ENCODE measurements around the gene WFIKKN1. TPM values are rescaled to one million over a fixed set of nuclear protein-coding genes. Genes with fewer than 3 reads are reported as not detected.

The WFIKKN1 gene
- total RNA-seq, 2 experiments from 2014 or later, result 0.47 to 0.60 TPM

DNA sequence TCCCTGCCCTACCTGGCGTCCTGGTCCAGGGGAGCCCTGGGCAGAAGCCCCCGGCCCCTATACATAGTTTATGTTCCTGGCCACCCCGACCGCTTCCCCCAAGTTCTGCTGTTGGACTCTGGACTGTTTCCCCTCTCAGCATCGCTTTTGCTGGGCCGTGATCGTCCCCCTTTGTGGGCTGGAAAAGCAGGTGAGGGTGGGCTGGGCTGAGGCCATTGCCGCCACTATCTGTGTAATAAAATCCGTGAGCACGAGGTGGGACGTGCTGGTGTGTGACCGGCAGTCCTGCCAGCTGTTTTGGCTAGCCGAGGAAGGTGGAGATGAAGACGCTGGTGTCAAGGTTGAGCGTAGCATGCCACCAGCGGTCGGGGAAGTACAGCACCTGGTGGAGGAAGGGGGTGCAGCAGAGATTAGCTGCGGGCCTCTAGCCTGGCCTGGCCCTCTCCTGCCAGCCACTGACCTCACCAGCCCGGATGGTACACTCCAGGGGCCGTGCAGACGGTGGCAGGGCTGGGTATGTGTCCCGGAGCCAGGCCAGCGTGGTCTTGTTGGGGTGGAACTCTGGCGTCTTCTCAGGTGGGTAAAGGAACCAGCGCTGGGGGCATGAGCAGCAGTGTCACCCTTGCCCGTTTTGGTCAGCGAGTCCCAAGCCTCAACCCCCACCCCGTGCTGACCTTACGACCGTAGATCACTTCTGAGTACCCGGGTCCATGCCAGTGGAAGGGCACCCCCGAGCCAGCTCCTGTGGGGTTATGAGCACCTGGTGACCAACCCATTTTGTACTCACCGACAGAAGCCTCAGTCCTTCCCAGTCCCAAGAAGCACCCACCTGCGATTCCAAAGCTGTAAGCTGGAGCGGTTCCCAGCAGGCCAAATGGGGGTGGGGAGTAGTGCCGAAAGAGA, 52.0 kb downstream of the WFIKKN1 start:
- Mint-ChIP-seq H3K9me3 (no peaks in the 10 kb centered on the region), H3K4me1 (peaks cover 17% of the 10 kb centered on the region), H3K4me3 (peak overlapping the region; percentile 76), H3K27ac (peak overlapping the region; percentile 77), H3K27me3 (no peaks in the 10 kb centered on the region), H3K36me3 (peaks cover 5% of the 10 kb centered on the region)
- POLR2A ChIA-PET, result interaction anchor here (2.7 to 4.4 kb wide), 2 partner anchors 7 to 13 kb away, joined by 10 to 37 read pairs; partner anchors contain the start of gene WDR24
- ATAC-seq (ENCODE audit: low read depth), result no peak
- no peak for DNase-seq

DNA sequence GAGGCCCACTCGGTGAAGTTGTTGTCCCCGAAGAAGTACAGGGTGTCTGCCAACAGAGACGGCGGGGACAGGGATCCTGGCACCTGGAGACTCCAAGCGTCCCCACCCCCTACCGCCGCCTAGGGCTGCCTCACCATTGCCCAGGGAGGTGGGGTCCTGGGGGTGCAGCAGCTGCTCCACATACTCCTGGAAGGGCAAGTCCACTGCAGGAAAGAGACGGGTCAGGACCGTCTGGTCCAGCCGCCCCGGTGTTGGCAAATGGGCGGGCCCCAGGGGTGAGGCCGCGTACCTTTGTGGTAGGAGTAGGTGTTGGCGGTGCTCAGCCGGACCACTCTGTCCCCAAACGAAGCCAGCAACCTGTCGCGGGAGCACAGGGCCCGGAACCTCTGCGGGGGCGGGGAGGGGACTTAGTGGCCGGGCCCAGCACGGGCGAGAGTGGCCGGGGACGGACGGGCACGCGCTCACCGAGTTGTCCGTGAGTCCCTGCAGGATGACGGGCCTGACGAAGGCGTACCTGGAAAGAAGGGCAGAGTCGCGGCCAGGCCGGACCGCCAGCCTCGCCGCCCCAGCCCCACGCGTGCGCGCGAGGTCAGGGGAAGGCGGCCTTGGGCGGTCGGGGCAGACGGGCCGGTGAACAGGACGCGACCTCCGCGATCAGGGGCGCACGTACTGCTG, 52.7 kb downstream of the WFIKKN1 start:
- DNase-seq (no peak), ATAC-seq (ENCODE audit: low read depth) (no peak)
- Mint-ChIP-seq H3K4me1 (peaks cover 17% of the 10 kb centered on the region), H3K27me3 (no peaks in the 10 kb centered on the region), H3K9me3 (no peaks in the 10 kb centered on the region), H3K36me3 (peaks cover 5% of the 10 kb centered on the region), H3K27ac (peak overlapping the region; percentile 77), H3K4me3 (peak overlapping the region; percentile 76)
- POLR2A ChIA-PET, result interaction anchor here (1.0 to 1.6 kb wide), 3 partner anchors 12 to 95 kb away, joined by 4 to 11 read pairs (median 9); partner anchors contain the start of gene WDR90

Other genes starting within 250 kb of the WFIKKN1 start
- 10 to 100 TPM; 58.9 to 59.0 TPM for gene PGAP6, start 249.0 kb upstream of the WFIKKN1 start, total RNA-seq
- 1 to 10 TPM; 8.2 to 8.8 TPM for gene NME4, start 233.8 kb upstream of the WFIKKN1 start, total RNA-seq
- gene DECR2, start 229.1 kb upstream of the WFIKKN1 start, total RNA-seq, result 1 to 10 TPM; 5.6 to 7.9 TPM
- gene RAB11FIP3, start 205.3 kb upstream of the WFIKKN1 start, total RNA-seq, result 10 to 100 TPM; 28.8 to 29.3 TPM
- gene CAPN15, start 103.3 kb upstream of the WFIKKN1 start, total RNA-seq, result 10 to 100 TPM; 83.5 to 87.4 TPM
- not detected for gene PRR35, start 70.6 kb upstream of the WFIKKN1 start, total RNA-seq
- gene NHLRC4, start 64.0 kb upstream of the WFIKKN1 start, total RNA-seq, result 1 to 10 TPM; 3.0 to 3.6 TPM
- gene PIGQ, start 61.0 kb upstream of the WFIKKN1 start, total RNA-seq, result 10 to 100 TPM; 46.3 to 54.3 TPM
- 10 to 100 TPM; 15.1 to 18.2 TPM for gene RAB40C, start 40.9 kb upstream of the WFIKKN1 start, total RNA-seq
- gene METTL26, start 5.3 kb downstream of the WFIKKN1 start, total RNA-seq, result 10 to 100 TPM; 75.7 to 81.2 TPM
- 10 to 100 TPM; 35.4 to 43.0 TPM for gene MCRIP2, start 10.8 kb downstream of the WFIKKN1 start, total RNA-seq
- gene WDR90, start 18.4 kb downstream of the WFIKKN1 start, total RNA-seq, result 10 to 100 TPM; 73.2 to 79.1 TPM
- gene RHOT2, start 37.1 kb downstream of the WFIKKN1 start, total RNA-seq, result 100 to 1,000 TPM; 173 to 183 TPM
- 1 to 10 TPM; 1.1 to 1.7 TPM for gene RHBDL1, start 44.7 kb downstream of the WFIKKN1 start, total RNA-seq
- gene STUB1, start 49.4 kb downstream of the WFIKKN1 start, total RNA-seq, result 10 to 100 TPM; 74.3 to 93.3 TPM
- gene JMJD8, start 53.3 kb downstream of the WFIKKN1 start, total RNA-seq, result 10 to 100 TPM; 34.0 to 38.3 TPM
- gene WDR24, start 59.4 kb downstream of the WFIKKN1 start, total RNA-seq, result 10 to 100 TPM; 18.7 to 20.3 TPM
- 10 to 100 TPM; 15.9 to 21.8 TPM for gene FBXL16, start 74.8 kb downstream of the WFIKKN1 start, total RNA-seq
- 10 to 100 TPM; 10.0 to 12.4 TPM for gene METRN, start 84.1 kb downstream of the WFIKKN1 start, total RNA-seq
- gene ANTKMT, start 90.2 kb downstream of the WFIKKN1 start, total RNA-seq, result 10 to 100 TPM; 21.6 to 23.2 TPM
- 1 to 10 TPM; 5.8 to 6.1 TPM for gene CCDC78, start 95.5 kb downstream of the WFIKKN1 start, total RNA-seq
- 10 to 100 TPM; 25.8 to 34.2 TPM for gene HAGHL, start 96.1 kb downstream of the WFIKKN1 start, total RNA-seq
- 10 to 100 TPM; 39.6 to 42.4 TPM for gene CIAO3, start 110.0 kb downstream of the WFIKKN1 start, total RNA-seq
- not detected for gene MSLN, start 129.7 kb downstream of the WFIKKN1 start, total RNA-seq
- gene RPUSD1, start 157.4 kb downstream of the WFIKKN1 start, total RNA-seq, result 10 to 100 TPM; 25.1 to 26.6 TPM
- 10 to 100 TPM; 92.8 to 94.2 TPM for gene CHTF18, start 157.6 kb downstream of the WFIKKN1 start, total RNA-seq
- gene GNG13, start 169.7 kb downstream of the WFIKKN1 start, total RNA-seq, result not detected